SJCRH30 (cell line): ENCODE data around the gene OBSCN. TPM values are rescaled to one million over a fixed set of nuclear protein-coding genes. Genes with fewer than 3 reads are reported as not detected.

Experiments used
- DNase-seq, 2 experiments: peaks; one replicate each; pipeline ENCODE4 v3.0.0-alpha.2; 2015 to 2020
- H3K27ac ChIP-seq: fragments of 250-450 bp; sonication (Bioruptor Pico); 2 replicates; pipeline ENCODE4 v1.5.1; 2020; ENCODE audit warnings: mild to moderate bottlenecking, moderate library complexity
- H3K27me3 ChIP-seq: fragments of 250-450 bp; sonication (Bioruptor Pico); 2 replicates; pipeline ENCODE4 v1.5.1; 2020; ENCODE audit warnings: mild to moderate bottlenecking, moderate library complexity
- H3K36me3 ChIP-seq: fragments of 250-450 bp; sonication (Bioruptor Pico); 2 replicates; pipeline ENCODE4 v1.5.1; 2020; ENCODE audit warnings: mild to moderate bottlenecking, moderate library complexity
- H3K4me1 ChIP-seq: fragments of 250-450 bp; sonication (Bioruptor Pico); 2 replicates; pipeline ENCODE4 v1.5.1; 2020; ENCODE audit warnings: mild to moderate bottlenecking, moderate library complexity
- H3K4me3 ChIP-seq: fragments of 250-450 bp; sonication (Bioruptor Pico); 2 replicates; pipeline ENCODE4 v1.5.1; 2020; ENCODE audit warnings: mild to moderate bottlenecking, moderate library complexity
- H3K9me3 ChIP-seq: fragments of 250-450 bp; sonication (Bioruptor Pico); replicated peaks from 2 replicates; pipeline ENCODE4 v1.5.1; 2020; ENCODE audit warnings: mild to moderate bottlenecking, moderate library complexity
- total RNA-seq: library from RNA; depleted of rRNA; stranded (reverse); fragments of >200 nt; shearing (Covaris generic); gene quantifications from 2 replicates; pipeline ENCODE4 v1.2.3, GENCODE V29; 2014

The OBSCN gene
- total RNA-seq, 1 experiment from 2014 or later: 8.3 TPM

DNA sequence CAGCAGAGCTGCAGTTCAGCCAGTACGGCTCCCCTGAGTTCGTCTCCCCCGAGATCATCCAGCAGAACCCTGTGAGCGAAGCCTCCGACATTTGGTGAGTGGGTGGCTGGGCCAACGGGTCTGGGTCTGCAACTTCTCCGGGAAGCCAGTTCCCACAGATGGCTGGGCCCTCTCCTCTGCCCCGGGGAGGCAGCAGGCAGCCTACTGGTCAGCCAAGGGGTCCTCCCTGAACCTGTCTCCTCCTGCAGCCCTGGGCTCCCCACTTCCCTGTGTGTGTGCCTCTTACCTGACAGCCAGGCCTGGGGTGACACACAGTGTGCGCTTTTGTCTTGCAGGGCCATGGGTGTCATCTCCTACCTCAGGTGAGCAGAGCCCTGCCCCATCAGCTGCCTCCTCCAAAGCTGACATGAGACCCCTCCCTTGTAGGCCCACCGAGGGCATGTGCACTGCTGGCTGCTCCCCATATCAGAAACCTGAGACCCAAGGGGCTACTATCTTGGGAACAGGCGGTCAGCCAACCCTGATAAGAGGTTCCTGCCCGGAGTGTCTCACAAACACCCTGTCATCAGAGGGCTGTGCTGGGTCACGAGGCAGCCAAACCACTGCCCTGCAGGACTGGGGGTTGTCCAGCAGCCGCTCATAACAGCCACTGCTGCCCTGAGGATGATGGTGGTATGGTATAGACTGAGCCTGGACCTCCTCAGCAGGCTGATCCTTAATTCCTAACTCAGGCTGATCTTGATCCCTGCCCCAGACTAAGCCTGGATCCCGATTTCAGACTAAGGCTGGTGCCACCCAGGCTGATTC is 161.2 kb downstream of the OBSCN start:
- H3K4me3 ChIP-seq: no peak overlapping the region
- H3K36me3 ChIP-seq: no peaks in the 10 kb centered on the region
- no peaks in the 10 kb centered on the region for H3K9me3 ChIP-seq
- no peak for DNase-seq
- no peaks in the 10 kb centered on the region for H3K4me1 ChIP-seq
- no peak overlapping the region for H3K27ac ChIP-seq
- H3K27me3 ChIP-seq: peaks cover 48% of the 10 kb centered on the region

DNA sequence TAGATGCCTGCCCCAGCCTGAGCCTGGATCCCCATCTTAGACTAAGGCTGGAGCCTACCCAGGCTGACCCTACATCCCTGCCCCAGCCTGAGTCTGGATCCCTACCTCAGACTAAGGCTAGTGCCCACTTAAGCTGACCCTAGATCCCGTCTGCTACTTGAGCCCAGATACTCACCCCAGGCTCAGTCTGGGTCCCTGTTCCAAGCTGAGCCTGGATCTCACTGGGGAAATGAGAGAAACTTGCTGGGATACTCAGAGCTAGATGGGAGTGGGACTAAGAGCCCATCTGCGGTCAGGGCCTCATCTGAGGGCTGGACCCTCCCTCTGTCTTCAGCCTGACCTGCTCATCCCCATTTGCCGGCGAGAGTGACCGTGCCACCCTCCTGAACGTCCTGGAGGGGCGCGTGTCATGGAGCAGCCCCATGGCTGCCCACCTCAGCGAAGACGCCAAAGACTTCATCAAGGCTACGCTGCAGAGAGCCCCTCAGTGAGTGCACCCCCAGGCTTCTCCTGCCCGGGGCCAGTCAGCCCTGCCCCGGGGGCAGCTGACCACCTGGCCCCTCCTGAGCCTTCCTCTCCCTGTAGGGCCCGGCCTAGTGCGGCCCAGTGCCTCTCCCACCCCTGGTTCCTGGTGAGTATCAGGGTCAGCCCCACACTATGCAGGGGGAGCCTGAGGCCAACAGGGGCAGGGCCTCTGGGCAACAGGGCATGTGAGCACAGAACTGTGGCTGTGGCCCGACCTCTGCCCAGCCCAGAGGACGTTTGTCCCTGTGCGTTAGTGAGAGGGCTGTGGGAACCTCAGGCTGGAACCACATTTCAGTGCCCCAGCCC is 162.0 kb downstream of the OBSCN start:
- Histone ChIP-seq H3K9me3 (no peaks in the 10 kb centered on the region), H3K4me3 (no peak overlapping the region), H3K4me1 (no peaks in the 10 kb centered on the region), H3K27me3 (peaks cover 48% of the 10 kb centered on the region), H3K27ac (no peak overlapping the region), H3K36me3 (no peaks in the 10 kb centered on the region)
- DNase-seq: no peak

- Histone ChIP-seq H3K4me3 (no peak overlapping the region), H3K27me3 (peaks cover 48% of the 10 kb centered on the region), H3K27ac (no peak overlapping the region), H3K36me3 (no peaks in the 10 kb centered on the region), H3K4me1 (no peaks in the 10 kb centered on the region), H3K9me3 (no peaks in the 10 kb centered on the region)
- DNase-seq: no peak
These were observed 162.6 kb downstream of the OBSCN start for GRCh38 chr1:228370439-228370940.

- no peaks in the 10 kb centered on the region for H3K4me1 ChIP-seq
- no peak for DNase-seq
These were observed 163.3 kb downstream of the OBSCN start for GRCh38 chr1:228370941-228371740.

DNA sequence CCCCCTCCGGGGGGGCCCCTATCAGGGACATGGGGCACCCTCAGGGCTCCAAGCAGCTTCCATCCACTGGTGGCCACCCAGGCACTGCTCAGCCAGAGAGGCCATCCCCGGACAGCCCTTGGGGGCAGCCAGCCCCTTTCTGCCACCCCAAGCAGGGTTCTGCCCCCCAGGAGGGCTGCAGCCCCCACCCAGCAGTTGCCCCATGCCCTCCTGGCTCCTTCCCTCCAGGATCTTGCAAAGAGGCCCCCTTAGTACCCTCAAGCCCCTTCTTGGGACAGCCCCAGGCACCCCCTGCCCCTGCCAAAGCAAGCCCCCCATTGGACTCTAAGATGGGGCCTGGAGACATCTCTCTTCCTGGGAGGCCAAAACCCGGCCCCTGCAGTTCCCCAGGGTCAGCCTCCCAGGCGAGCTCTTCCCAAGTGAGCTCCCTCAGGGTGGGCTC is 163.9 kb downstream of the OBSCN start:
- DNase-seq: no peak
- Histone ChIP-seq H3K4me1 (no peaks in the 10 kb centered on the region), H3K27me3 (peaks cover 48% of the 10 kb centered on the region), H3K27ac (no peak overlapping the region), H3K4me3 (no peak overlapping the region), H3K36me3 (no peaks in the 10 kb centered on the region), H3K9me3 (no peaks in the 10 kb centered on the region)

More at GRCh38 chr1:228370941-228371740, 163.3 kb downstream of the OBSCN start:
- no peaks in the 10 kb centered on the region for H3K9me3 ChIP-seq
- no peak overlapping the region for H3K4me3 ChIP-seq
- no peaks in the 10 kb centered on the region for H3K36me3 ChIP-seq
- peaks cover 48% of the 10 kb centered on the region for H3K27me3 ChIP-seq
- H3K27ac ChIP-seq: no peak overlapping the region

DNA sequence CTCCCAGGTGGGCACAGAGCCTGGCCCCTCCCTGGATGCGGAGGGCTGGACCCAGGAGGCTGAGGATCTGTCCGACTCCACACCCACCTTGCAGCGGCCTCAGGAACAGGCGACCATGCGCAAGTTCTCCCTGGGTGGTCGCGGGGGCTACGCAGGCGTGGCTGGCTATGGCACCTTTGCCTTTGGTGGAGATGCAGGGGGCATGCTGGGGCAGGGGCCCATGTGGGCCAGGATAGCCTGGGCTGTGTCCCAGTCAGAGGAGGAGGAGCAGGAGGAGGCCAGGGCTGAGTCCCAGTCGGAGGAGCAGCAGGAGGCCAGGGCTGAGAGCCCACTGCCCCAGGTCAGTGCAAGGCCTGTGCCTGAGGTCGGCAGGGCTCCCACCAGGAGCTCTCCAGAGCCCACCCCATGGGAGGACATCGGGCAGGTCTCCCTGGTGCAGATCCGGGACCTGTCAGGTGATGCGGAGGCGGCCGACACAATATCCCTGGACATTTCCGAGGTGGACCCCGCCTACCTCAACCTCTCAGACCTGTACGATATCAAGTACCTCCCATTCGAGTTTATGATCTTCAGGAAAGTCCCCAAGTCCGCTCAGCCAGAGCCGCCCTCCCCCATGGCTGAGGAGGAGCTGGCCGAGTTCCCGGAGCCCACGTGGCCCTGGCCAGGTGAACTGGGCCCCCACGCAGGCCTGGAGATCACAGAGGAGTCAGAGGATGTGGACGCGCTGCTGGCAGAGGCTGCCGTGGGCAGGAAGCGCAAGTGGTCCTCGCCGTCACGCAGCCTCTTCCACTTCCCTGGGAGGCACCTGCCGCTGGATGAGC is 164.5 kb downstream of the OBSCN start:
- no peak overlapping the region for H3K27ac ChIP-seq
- H3K4me1 ChIP-seq: no peaks in the 10 kb centered on the region
- no peaks in the 10 kb centered on the region for H3K9me3 ChIP-seq
- no peak for DNase-seq
- no peak overlapping the region for H3K4me3 ChIP-seq
- H3K27me3 ChIP-seq: peaks cover 45% of the 10 kb centered on the region
- H3K36me3 ChIP-seq: no peaks in the 10 kb centered on the region

DNA sequence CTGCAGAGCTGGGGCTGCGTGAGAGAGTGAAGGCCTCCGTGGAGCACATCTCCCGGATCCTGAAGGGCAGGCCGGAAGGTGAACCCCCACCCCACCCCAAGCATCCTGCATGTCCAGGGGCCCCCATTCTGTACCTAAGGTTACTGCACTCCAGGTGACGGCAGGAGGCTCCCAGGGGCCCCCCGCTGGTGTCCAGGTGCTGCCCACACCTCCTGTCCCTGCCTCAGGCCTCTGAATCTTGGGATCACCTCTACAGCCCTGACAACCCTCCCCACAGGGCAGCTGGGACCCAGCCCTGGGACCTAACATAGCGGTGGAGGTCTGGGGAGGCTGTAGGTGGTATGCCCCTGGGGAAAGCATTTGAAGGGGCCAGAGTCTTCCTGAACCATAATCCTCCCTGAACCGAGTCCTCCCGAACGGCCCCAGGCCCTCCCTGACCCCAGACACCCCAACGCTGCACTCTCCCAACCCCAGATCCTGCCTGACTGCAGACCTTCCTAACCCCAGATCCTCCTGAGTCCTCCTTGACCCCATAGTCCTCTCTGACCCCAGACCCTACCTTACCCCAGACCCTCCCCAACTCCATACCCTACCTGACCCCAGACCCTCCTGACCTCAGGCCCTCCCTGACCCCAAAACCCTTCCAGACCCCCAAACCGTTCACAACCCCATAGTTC is 165.3 kb downstream of the OBSCN start:
- Histone ChIP-seq H3K4me3 (no peak overlapping the region), H3K4me1 (no peaks in the 10 kb centered on the region), H3K27ac (no peak overlapping the region), H3K9me3 (no peaks in the 10 kb centered on the region), H3K27me3 (peaks cover 42% of the 10 kb centered on the region), H3K36me3 (no peaks in the 10 kb centered on the region)
- no peak for DNase-seq

DNA sequence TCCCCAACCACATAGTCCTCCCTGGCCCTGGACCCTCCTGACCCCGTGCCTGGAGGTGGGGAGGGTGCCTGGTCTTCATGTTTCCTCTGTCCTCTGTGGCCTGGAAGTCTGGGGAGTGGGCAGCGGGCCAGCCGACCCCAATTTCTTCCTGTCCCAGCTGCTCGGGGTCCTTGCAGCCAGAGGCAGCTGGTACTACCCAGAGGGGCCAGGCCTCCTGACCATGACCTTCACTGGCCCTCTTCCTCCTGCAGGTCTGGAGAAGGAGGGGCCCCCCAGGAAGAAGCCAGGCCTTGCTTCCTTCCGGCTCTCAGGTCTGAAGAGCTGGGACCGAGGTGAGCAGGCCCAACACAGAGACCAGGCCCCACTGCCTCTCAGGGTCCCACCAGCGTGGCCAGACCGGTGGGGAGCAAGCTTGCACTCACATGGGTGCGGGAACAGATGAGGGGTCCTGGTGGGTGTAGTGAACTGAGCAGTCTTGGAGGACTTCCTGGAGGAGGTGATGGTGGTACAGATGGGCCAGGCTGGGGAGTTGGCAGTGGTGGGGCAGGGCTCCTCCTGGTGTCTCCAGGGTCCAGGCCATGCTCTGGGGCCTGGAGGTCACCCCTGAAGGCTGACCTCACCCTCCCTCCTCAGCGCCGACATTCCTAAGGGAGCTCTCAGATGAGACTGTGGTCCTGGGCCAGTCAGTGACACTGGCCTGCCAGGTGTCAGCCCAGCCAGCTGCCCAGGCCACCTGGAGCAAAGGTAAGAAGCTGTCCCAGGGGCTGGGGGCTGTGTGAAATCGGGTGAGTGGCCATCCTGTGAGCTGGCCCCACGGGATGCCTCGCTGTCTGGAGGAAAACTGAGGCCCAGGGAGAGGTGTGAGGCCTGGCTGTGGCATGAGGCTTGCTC is 166.1 kb downstream of the OBSCN start:
- H3K9me3 ChIP-seq: no peaks in the 10 kb centered on the region
- no peaks in the 10 kb centered on the region for H3K4me1 ChIP-seq
- H3K4me3 ChIP-seq: no peak overlapping the region
- H3K27me3 ChIP-seq: peaks cover 38% of the 10 kb centered on the region
- H3K27ac ChIP-seq: no peak overlapping the region
- no peak for DNase-seq
- no peaks in the 10 kb centered on the region for H3K36me3 ChIP-seq

DNA sequence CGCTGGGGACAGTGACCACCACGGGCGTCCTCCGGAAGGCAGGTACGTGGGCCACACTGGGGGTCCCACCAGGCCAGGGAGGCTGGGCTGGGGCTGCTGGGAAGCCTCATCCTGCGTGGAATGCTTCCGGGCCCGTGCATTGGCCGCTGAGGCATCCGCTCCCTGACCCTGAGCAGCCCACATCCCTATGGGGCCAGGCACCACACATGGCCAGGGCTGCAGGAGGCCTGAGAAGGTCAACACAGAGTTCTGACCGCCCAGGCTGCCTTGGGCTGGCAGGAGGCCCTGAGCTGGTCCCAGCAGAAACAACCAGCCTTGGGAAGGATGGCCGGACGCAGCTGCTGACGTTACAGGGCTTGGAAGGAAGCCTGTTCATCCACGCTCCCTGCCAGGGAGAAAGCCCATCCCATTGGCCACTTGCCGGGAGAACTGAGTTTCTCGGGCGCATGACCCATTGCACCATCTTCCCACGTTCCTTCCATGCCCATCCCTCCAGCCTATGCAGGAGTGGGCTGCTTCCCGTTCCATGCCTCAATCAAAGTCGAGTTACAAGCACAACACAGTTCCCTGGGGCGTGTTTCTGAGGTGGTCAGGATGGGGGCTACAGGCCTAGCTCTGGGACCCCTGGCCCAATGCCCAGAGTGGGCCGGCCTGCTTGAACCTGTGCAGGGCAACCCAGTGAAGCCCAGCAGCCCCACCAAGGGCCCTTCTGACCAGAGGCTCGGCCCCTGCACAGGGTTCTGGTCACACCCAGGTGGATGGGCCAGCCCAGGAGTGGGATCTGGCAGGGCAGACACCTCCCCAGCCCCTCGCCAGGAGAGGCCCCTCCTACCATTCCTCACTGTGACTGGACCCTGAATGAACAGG is 167.1 kb downstream of the OBSCN start:
- no peak overlapping the region for H3K27ac ChIP-seq
- no peaks in the 10 kb centered on the region for H3K36me3 ChIP-seq
- peak in 1 of 2 experiments; percentile 27 for DNase-seq
- H3K4me1 ChIP-seq: no peaks in the 10 kb centered on the region
- H3K4me3 ChIP-seq: no peak overlapping the region
- no peaks in the 10 kb centered on the region for H3K9me3 ChIP-seq
- peaks cover 29% of the 10 kb centered on the region for H3K27me3 ChIP-seq

GRCh38 chr1:228375578-228376261 is 167.9 kb downstream of the OBSCN start:
- DNase-seq: no peak
- H3K27me3 ChIP-seq: peaks cover 21% of the 10 kb centered on the region
- H3K27ac ChIP-seq: no peak overlapping the region
- no peaks in the 10 kb centered on the region for H3K36me3 ChIP-seq
- H3K9me3 ChIP-seq: no peaks in the 10 kb centered on the region
- no peak overlapping the region for H3K4me3 ChIP-seq
- no peaks in the 10 kb centered on the region for H3K4me1 ChIP-seq

GRCh38 chr1:228376262-228376628 is 168.4 kb downstream of the OBSCN start:
- DNase-seq: no peak

More at GRCh38 chr1:228376262-228376628, 168.4 kb downstream of the OBSCN start:
- no peak overlapping the region for H3K4me3 ChIP-seq
- no peaks in the 10 kb centered on the region for H3K36me3 ChIP-seq
- H3K9me3 ChIP-seq: no peaks in the 10 kb centered on the region
- H3K4me1 ChIP-seq: no peaks in the 10 kb centered on the region
- H3K27me3 ChIP-seq: peaks cover 16% of the 10 kb centered on the region
- H3K27ac ChIP-seq: no peak overlapping the region
